WTC11 (cell line): ENCODE data around the gene OSCP1. TPM values are rescaled to one million over a fixed set of nuclear protein-coding genes. Genes with fewer than 3 reads are reported as not detected.

ENCODE experiments used
- ATAC-seq: fragments of 200-7000 bp; cut with Tn5 transposase; 2 replicates; pipeline ENCODE4 v1.10.0; 2021; ENCODE audit warnings: mild to moderate bottlenecking, moderate library complexity
- CTCF ChIA-PET: fragments of 300-600 bp; sonication (Branson Sonifier 250); formaldehyde crosslinking; loops from one replicate; lab custom pipeline; 2021; ENCODE audit warnings: antibody characterized with exemption; lab: Charles Lee
- POLR2A ChIA-PET: fragments of 350-600 bp; sonication (Branson Sonifier 250); formaldehyde crosslinking; loops from one replicate; lab custom pipeline; 2021; ENCODE audit warnings: antibody characterized with exemption; lab: Charles Lee
- DNase-seq: peaks from one replicate; pipeline ENCODE4 v3.0.0; 2021; ENCODE audit warnings: low spot score
- H3K27ac Mint-ChIP-seq: 2 replicates; pipeline ENCODE4 v1.8.0; 2021; ENCODE audit warnings: mixed read lengths
- H3K27me3 Mint-ChIP-seq: 2 replicates; pipeline ENCODE4 v1.8.0; 2021; ENCODE audit warnings: low read depth, mild to moderate bottlenecking, moderate library complexity, mixed read lengths
- H3K36me3 Mint-ChIP-seq: 2 replicates; pipeline ENCODE4 v1.8.0; 2021; ENCODE audit warnings: mixed read lengths
- H3K4me1 Mint-ChIP-seq: 2 replicates; pipeline ENCODE4 v1.8.0; 2022; ENCODE audit warnings: mixed read lengths
- H3K4me3 Mint-ChIP-seq: 2 replicates; pipeline ENCODE4 v1.8.0; 2021; ENCODE audit warnings: mild to moderate bottlenecking, moderate library complexity, mixed read lengths
- H3K9me3 Mint-ChIP-seq: 2 replicates; pipeline ENCODE4 v1.8.0; 2021; ENCODE audit warnings: mixed read lengths
- CDX4 ChIP-seq: fragments of 250-450 bp; sonication (Bioruptor Pico); IDR thresholded peaks from 2 replicates; pipeline ENCODE4 v1.9.0; 2021; ENCODE audit warnings: moderate library complexity, mild to moderate bottlenecking, inconsistent platforms, borderline replicate concordance
- CREM ChIP-seq: sonication (generic); formaldehyde crosslinking; IDR thresholded peaks from 2 replicates; pipeline ENCODE4 v1.8.1; 2022; ENCODE audit warnings: mild to moderate bottlenecking, missing genetic modification reagents, moderate library complexity
- E2F1 ChIP-seq: sonication (generic); formaldehyde crosslinking; IDR thresholded peaks from 2 replicates; pipeline ENCODE4 v1.8.0; 2022; ENCODE audit warnings: mild to moderate bottlenecking, missing genetic modification reagents
- ELF4 ChIP-seq: sonication (generic); formaldehyde crosslinking; IDR thresholded peaks from 2 replicates; pipeline ENCODE4 v1.8.1; 2022; ENCODE audit warnings: low read depth, mild to moderate bottlenecking, moderate library complexity, missing genetic modification reagents
- FOXJ3 ChIP-seq: sonication (generic); formaldehyde crosslinking; IDR thresholded peaks from 2 replicates; pipeline ENCODE4 v1.9.0; 2021; ENCODE audit warnings: missing genetic modification reagents, mild to moderate bottlenecking, borderline replicate concordance
- GRHL2 ChIP-seq: fragments of 250-450 bp; sonication (Bioruptor Pico); IDR thresholded peaks from 2 replicates; pipeline ENCODE4 v1.8.0; 2022; ENCODE audit warnings: mild to moderate bottlenecking, moderate library complexity; ENCODE audit not compliant: insufficient replicate concordance, severe bottlenecking
- GTF2I ChIP-seq: fragments of 250-450 bp; sonication (Bioruptor Pico); conservative IDR thresholded peaks from 2 replicates; pipeline ENCODE4 v1.4.0; 2021; ENCODE audit warnings: mild to moderate bottlenecking
- HMGA2 ChIP-seq: fragments of 250-450 bp; sonication (Bioruptor Pico); IDR thresholded peaks from 2 replicates; pipeline ENCODE4 v1.4.0; 2021; ENCODE audit warnings: mild to moderate bottlenecking, moderate library complexity
- HMGXB4 ChIP-seq: sonication (generic); formaldehyde crosslinking; IDR thresholded peaks from 2 replicates; pipeline ENCODE4 v1.8.1; 2023; ENCODE audit warnings: mild to moderate bottlenecking, moderate library complexity, missing genetic modification reagents
- NFYB ChIP-seq: sonication (generic); formaldehyde crosslinking; conservative IDR thresholded peaks from 2 replicates; pipeline ENCODE4 v1.8.0; 2022; ENCODE audit warnings: low read depth, missing genetic modification reagents
- NR2C2 ChIP-seq: sonication (generic); formaldehyde crosslinking; IDR thresholded peaks from 2 replicates; pipeline ENCODE4 v1.8.0; 2022; ENCODE audit warnings: mild to moderate bottlenecking, missing genetic modification reagents
- PREB ChIP-seq: sonication (generic); formaldehyde crosslinking; IDR thresholded peaks from 2 replicates; pipeline ENCODE4 v1.8.1; 2022; ENCODE audit warnings: mild to moderate bottlenecking, missing genetic modification reagents, moderate library complexity, borderline replicate concordance
- PRRX2 ChIP-seq: fragments of 250-450 bp; sonication (Bioruptor Pico); IDR thresholded peaks from 2 replicates; pipeline ENCODE4 v1.8.0; 2021; ENCODE audit warnings: mild to moderate bottlenecking
- SOX15 ChIP-seq: fragments of 250-450 bp; sonication (Bioruptor Pico); IDR thresholded peaks from 2 replicates; pipeline ENCODE4 v1.9.0; 2021; ENCODE audit warnings: mild to moderate bottlenecking
- TEAD1 ChIP-seq: sonication (generic); formaldehyde crosslinking; IDR thresholded peaks from 2 replicates; pipeline ENCODE4 v1.8.0; 2022; ENCODE audit warnings: mild to moderate bottlenecking, missing genetic modification reagents
- USF2 ChIP-seq: sonication (generic); formaldehyde crosslinking; IDR thresholded peaks from 2 replicates; pipeline ENCODE4 v1.8.1; 2023; ENCODE audit warnings: mild to moderate bottlenecking, missing genetic modification reagents, moderate library complexity
- ZNF138 ChIP-seq: sonication (generic); formaldehyde crosslinking; conservative IDR thresholded peaks from 2 replicates; pipeline ENCODE4 v1.8.1; 2022; ENCODE audit warnings: mild to moderate bottlenecking, moderate library complexity, missing genetic modification reagents
- ZNF219 ChIP-seq: sonication (generic); formaldehyde crosslinking; IDR thresholded peaks from 2 replicates; pipeline ENCODE4 v1.8.0; 2023; ENCODE audit warnings: missing genetic modification reagents, mild to moderate bottlenecking, borderline replicate concordance
- ZNF232 ChIP-seq: sonication (generic); formaldehyde crosslinking; IDR thresholded peaks from 2 replicates; pipeline ENCODE4 v1.8.0; 2022; ENCODE audit warnings: mild to moderate bottlenecking, missing genetic modification reagents
- ZNF263 ChIP-seq: sonication (generic); formaldehyde crosslinking; IDR thresholded peaks from 2 replicates; pipeline ENCODE4 v1.8.1; 2022; ENCODE audit warnings: low read depth, mild to moderate bottlenecking, moderate library complexity, missing genetic modification reagents
- ZNF425 ChIP-seq: fragments of 250-450 bp; sonication (Bioruptor Pico); conservative IDR thresholded peaks from 2 replicates; pipeline ENCODE4 v1.9.0; 2021; ENCODE audit warnings: mild to moderate bottlenecking
- ZNF512 ChIP-seq: sonication (generic); formaldehyde crosslinking; IDR thresholded peaks from 2 replicates; pipeline ENCODE4 v1.8.1; 2022; ENCODE audit warnings: missing genetic modification reagents, borderline replicate concordance
- ZSCAN18 ChIP-seq: fragments of 250-450 bp; sonication (Bioruptor Pico); IDR thresholded peaks from 2 replicates; pipeline ENCODE4 v2.1.2; 2022; ENCODE audit warnings: mild to moderate bottlenecking, moderate library complexity
- total RNA-seq: library from RNA; stranded (reverse); gene quantifications from 3 replicates; pipeline ENCODE4 v1.2.3, GENCODE V29; 2021

Gene OSCP1
- total RNA-seq, 1 experiment from 2014 or later, result 1.7 TPM

GRCh38 chr1:36458910-36459309, 8.7 kb upstream of the OSCP1 start:
- Mint-ChIP-seq H3K4me1 (peaks cover 4% of the 10 kb centered on the region), H3K27ac (no peak overlapping the region), H3K4me3 (no peak overlapping the region), H3K27me3 (no peaks in the 10 kb centered on the region), H3K9me3 (no peaks in the 10 kb centered on the region), H3K36me3 (peaks cover 53% of the 10 kb centered on the region)
- POLR2A ChIA-PET, result no interaction called here
- TF ChIP-seq SOX15 (CRISPR knock-in tag), result no peak
- no peak for TF ChIP-seq GTF2I (CRISPR knock-in tag)
- TF ChIP-seq HMGA2 (CRISPR knock-in tag), result no peak
- no peak for TF ChIP-seq ZNF219 (CRISPR knock-in tag)
- TF ChIP-seq GRHL2 (CRISPR knock-in tag), result no peak
- TF ChIP-seq CDX4 (CRISPR knock-in tag), result no peak
- no peak for TF ChIP-seq ZNF425
- TF ChIP-seq ZSCAN18 (CRISPR knock-in tag), result no peak
- TF ChIP-seq NFYB, result no peak
- TF ChIP-seq PRRX2 (CRISPR knock-in tag), result no peak
- DNase-seq (no peak), ATAC-seq (no peak)
- CTCF ChIA-PET, result no interaction called here

GRCh38 chr1:36457691-36458090, 7.4 kb upstream of the OSCP1 start:
- Mint-ChIP-seq H3K9me3 (no peaks in the 10 kb centered on the region), H3K36me3 (peaks cover 50% of the 10 kb centered on the region), H3K27me3 (no peaks in the 10 kb centered on the region), H3K4me1 (no peaks in the 10 kb centered on the region), H3K27ac (no peak overlapping the region), H3K4me3 (no peak overlapping the region)
- ChIA-PET CTCF (no interaction called here), POLR2A (no interaction called here)
- DNase-seq, result no peak
- ATAC-seq, result no peak
- TF ChIP-seq PREB (CRISPR knock-in tag), result no peak
- no peak for TF ChIP-seq E2F1 (CRISPR knock-in tag)
- TF ChIP-seq ELF4 (CRISPR knock-in tag), result no peak
- TF ChIP-seq FOXJ3 (CRISPR knock-in tag), result no peak
- no peak for TF ChIP-seq CREM (CRISPR knock-in tag)
- no peak for TF ChIP-seq USF2 (CRISPR knock-in tag)
- TF ChIP-seq HMGA2 (CRISPR knock-in tag), result no peak
- no peak for TF ChIP-seq ZNF263
- no peak for TF ChIP-seq TEAD1 (CRISPR knock-in tag)
- TF ChIP-seq HMGXB4, result no peak
- no peak for TF ChIP-seq ZNF232 (CRISPR knock-in tag)
- no peak for TF ChIP-seq NFYB
- no peak for TF ChIP-seq ZNF138
- TF ChIP-seq CDX4 (CRISPR knock-in tag), result no peak
- no peak for TF ChIP-seq ZNF512 (CRISPR knock-in tag)
- no peak for TF ChIP-seq NR2C2 (CRISPR knock-in tag)
